ENCODE results near the gene UBTD2. TPM values are rescaled to one million over a fixed set of nuclear protein-coding genes. Genes with fewer than 3 reads are reported as not detected.

UBTD2 gene
- total RNA-seq, 1 experiment from 2014 or later, result 42.6 TPM

DNA sequence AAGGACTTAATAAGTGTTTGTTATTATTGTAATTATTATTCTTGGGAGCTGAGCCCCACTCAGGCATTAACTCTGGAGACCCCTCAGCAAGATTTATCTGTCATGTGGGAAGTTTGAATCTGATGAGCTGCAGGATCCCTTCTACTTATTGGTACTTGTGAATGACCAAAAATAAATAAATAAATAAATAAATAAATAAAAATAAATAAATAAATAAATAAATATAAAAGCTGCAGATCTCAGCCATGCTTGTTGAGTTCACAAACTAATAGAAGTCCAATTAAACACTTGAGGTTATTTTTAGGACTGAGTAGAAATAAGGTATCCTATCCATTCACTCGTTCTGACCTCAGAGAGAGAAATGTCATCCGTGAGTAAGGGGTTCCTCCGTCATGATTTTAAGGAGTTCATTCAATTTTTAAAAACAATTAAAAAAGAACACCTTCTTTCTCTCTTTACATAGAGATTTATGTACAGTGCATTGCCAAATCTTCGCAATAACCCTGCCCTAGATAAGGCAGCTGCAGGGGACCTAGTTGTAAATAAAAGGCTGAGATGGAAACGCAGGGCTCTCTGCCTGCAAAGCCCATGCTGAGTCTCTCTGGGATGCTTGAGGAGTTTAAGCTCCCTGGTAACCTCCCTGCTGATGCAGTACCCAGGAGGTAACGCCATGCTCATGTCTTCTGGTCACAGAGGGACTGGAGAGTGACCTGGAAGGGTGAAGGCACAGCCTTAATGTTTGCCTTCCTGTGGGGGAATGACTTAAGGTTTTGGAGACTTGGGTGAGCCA lies 88.4 kb downstream of the UBTD2 start:
- Histone ChIP-seq H2BK20ac (ENCODE audit: low read depth, low read length, poor library complexity, severe bottlenecking) (no peak overlapping the region), H2BK120ac (ENCODE audit: low read depth, low read length, poor library complexity, severe bottlenecking) (no peak overlapping the region), H3K23ac (ENCODE audit: insufficient read length, low read depth, low read length) (no peak overlapping the region), H3K4me2 (ENCODE audit: insufficient read depth, insufficient read length, low read length) (no peak overlapping the region), H3K9me3 (ENCODE audit: control insufficient read depth, low read depth, low read length) (no peaks in the 10 kb centered on the region), H3K27ac (ENCODE audit: insufficient read length, low read depth, low read length) (no peak overlapping the region), H2AFZ (ENCODE audit: low read length) (no peak overlapping the region), H2BK12ac (ENCODE audit: insufficient read length, low read depth, low read length) (no peak overlapping the region), H3K9ac (ENCODE audit: extremely low read depth, insufficient read length, low read length) (no peak overlapping the region), H3K4me1 (ENCODE audit: insufficient read depth, low read length) (0 out of 2 replicates have a peak, but pooled peaks cover under 1% of the 10 kb centered on the region), H3K18ac (ENCODE audit: insufficient read length, low read depth, low read length) (no peak overlapping the region), H3K56ac (ENCODE audit: insufficient read length, low read depth, low read length) (no peak overlapping the region), H3K79me1 (ENCODE audit: insufficient read depth, low read depth, low read length, poor library complexity, severe bottlenecking) (no peaks in the 10 kb centered on the region), H3T11ph (ENCODE audit: low read length) (no peak overlapping the region), H3K79me2 (ENCODE audit: insufficient read depth, low read length) (no peaks in the 10 kb centered on the region), H4K91ac (ENCODE audit: insufficient read length, low read depth, low read length) (no peak overlapping the region), H2BK5ac (ENCODE audit: insufficient read length, low read length) (no peak overlapping the region), H3K4ac (ENCODE audit: low read depth, low read length) (no peak overlapping the region), H3K14ac (ENCODE audit: insufficient read depth, low read length) (no peak overlapping the region), H2BK15ac (ENCODE audit: low read depth, low read length) (no peak overlapping the region), H3K27me3 (ENCODE audit: insufficient read depth, low read length) (no peaks in the 10 kb centered on the region), H3K23me2 (ENCODE audit: insufficient read length, low read depth, low read length, poor library complexity, severe bottlenecking) (no peaks in the 10 kb centered on the region), H4K8ac (replicated peaks; ENCODE audit: insufficient read length, low read depth, low read length) (no peak overlapping the region), H2AK5ac (ENCODE audit: insufficient read length, low read length) (no peak overlapping the region), H4K20me1 (ENCODE audit: control insufficient read depth, insufficient read depth, insufficient read length) (no peaks in the 10 kb centered on the region), H4K5ac (ENCODE audit: insufficient read length, low read depth, low read length) (no peak overlapping the region)
- WGBS (ENCODE audit: extremely low coverage, insufficient read length, low lambda C conversion rate), result no CpG with 5 or more reads among the region's 6 CpGs
- H3K27ac Mint-ChIP-seq, result no peak overlapping the region
- TF ChIP-seq CTCF (conservative IDR thresholded peaks at IDR 0.05), result no peak
- peaks cover 0 to 6% (median 4%) of the 10 kb centered on the region in 3 experiments; a peak in 4 of 7 replicates for H3K36me3 Mint-ChIP-seq (ENCODE audit: insufficient read depth in 1 of 3, low read depth in 3 of 3)
- H3K9me3 Mint-ChIP-seq, result peaks cover 2 to 6% of the 10 kb centered on the region in 2 experiments; a peak in 4 of 5 replicates
- no peak overlapping the region for H3K4me3 Mint-ChIP-seq
- no peak for DNase-seq
- peaks cover 4% of the 10 kb centered on the region in 2 experiments for H3K4me1 Mint-ChIP-seq
- peaks cover 7% of the 10 kb centered on the region for H3K27me3 Mint-ChIP-seq (ENCODE audit: low read depth)
